Activated T-helper 1 cell treated with anti-CD3 and anti-CD28 coated beads, Interleukin-12 subunit alpha, Interleukin-12 subunit beta, Interleukin-2, Interleukin-4 antibody, amounts not matched to agents 30 ng/mL and 10 ng/mL and 1 ng/mL, durations not matched to agents 14 hours and 24 hours and 36 hours (primary cell): ENCODE measurements around the gene ITPR2. TPM values are rescaled to one million over a fixed set of nuclear protein-coding genes. Genes with fewer than 3 reads are reported as not detected.

Experiments
- DNase-seq: peaks from one replicate; pipeline ENCODE4 v3.0.0; 2021; ENCODE audit warnings: low spot score
- H3K27ac Mint-ChIP-seq: one replicate; pipeline ENCODE4 v1.8.0; 2021; ENCODE audit warnings: mild to moderate bottlenecking, mixed read lengths
- H3K27me3 Mint-ChIP-seq: one replicate; pipeline ENCODE4 v1.8.0; 2022; ENCODE audit warnings: mild to moderate bottlenecking, moderate library complexity, mixed read lengths; ENCODE audit not compliant: insufficient read depth
- H3K36me3 Mint-ChIP-seq: one replicate; pipeline ENCODE4 v1.8.0; 2021; ENCODE audit warnings: low read depth, mixed read lengths
- H3K4me1 Mint-ChIP-seq: one replicate; pipeline ENCODE4 v1.8.0; 2021; ENCODE audit warnings: low read depth, mixed read lengths
- H3K4me3 Mint-ChIP-seq: one replicate; pipeline ENCODE4 v1.8.0; 2021; ENCODE audit warnings: mild to moderate bottlenecking, moderate library complexity, mixed read lengths
- H3K9me3 Mint-ChIP-seq: one replicate; pipeline ENCODE4 v1.8.0; 2021; ENCODE audit warnings: mixed read lengths
- intact Hi-C: fragments of 100-400 bp; cut with micrococcal nuclease; formaldehyde crosslinking; loops from one replicate; pipeline ENCODE4 v1.15.1; 2024
- total RNA-seq: library from RNA; stranded (reverse); gene quantifications from 2 replicates; pipeline ENCODE4 v1.2.3, GENCODE V29; 2022

The ITPR2 gene
- total RNA-seq, 1 donor from 2014 or later: 34.2 TPM

- H3K9me3 Mint-ChIP-seq: no peaks in the 10 kb centered on the region
- no peak for DNase-seq
- no peaks in the 10 kb centered on the region for H3K27me3 Mint-ChIP-seq
- peaks cover 11% of the 10 kb centered on the region for H3K36me3 Mint-ChIP-seq
- H3K27ac Mint-ChIP-seq: peak overlapping the region; percentile 8
- peaks cover 4% of the 10 kb centered on the region for H3K4me1 Mint-ChIP-seq
- H3K4me3 Mint-ChIP-seq: no peak overlapping the region
- intact Hi-C loops: no loop called here
These were observed 199.3 kb downstream of the ITPR2 start for GRCh38 chr12:26633591-26634210.

- H3K27ac Mint-ChIP-seq: no peak overlapping the region
- no peak overlapping the region for H3K4me3 Mint-ChIP-seq
- no peaks in the 10 kb centered on the region for H3K9me3 Mint-ChIP-seq
- DNase-seq: no peak
- no peaks in the 10 kb centered on the region for H3K27me3 Mint-ChIP-seq
- peaks cover 15% of the 10 kb centered on the region for H3K36me3 Mint-ChIP-seq
- intact Hi-C loops: no loop called here
- peaks cover 4% of the 10 kb centered on the region for H3K4me1 Mint-ChIP-seq
These were observed 200.2 kb downstream of the ITPR2 start for GRCh38 chr12:26632756-26633155.

GRCh38 chr12:26631846-26632245 lies 201.1 kb downstream of the ITPR2 start:
- intact Hi-C loops: no loop called here
- Mint-ChIP-seq H3K4me1 (peaks cover 10% of the 10 kb centered on the region), H3K9me3 (no peaks in the 10 kb centered on the region), H3K36me3 (peaks cover 20% of the 10 kb centered on the region), H3K4me3 (no peak overlapping the region), H3K27ac (no peak overlapping the region), H3K27me3 (no peaks in the 10 kb centered on the region)
- no peak for DNase-seq

- H3K4me1 Mint-ChIP-seq: peaks cover 20% of the 10 kb centered on the region
- no peak for DNase-seq
- no peaks in the 10 kb centered on the region for H3K9me3 Mint-ChIP-seq
- H3K36me3 Mint-ChIP-seq: peaks cover 27% of the 10 kb centered on the region
- intact Hi-C loops: no loop called here
- no peak overlapping the region for H3K27ac Mint-ChIP-seq
- H3K4me3 Mint-ChIP-seq: no peak overlapping the region
- no peaks in the 10 kb centered on the region for H3K27me3 Mint-ChIP-seq
These were observed 202.4 kb downstream of the ITPR2 start for GRCh38 chr12:26630546-26631027.

- peaks cover 30% of the 10 kb centered on the region for H3K36me3 Mint-ChIP-seq
- H3K27me3 Mint-ChIP-seq: no peaks in the 10 kb centered on the region
- no peak for DNase-seq
- H3K9me3 Mint-ChIP-seq: no peaks in the 10 kb centered on the region
- H3K27ac Mint-ChIP-seq: no peak overlapping the region
- intact Hi-C loops: no loop called here
- peaks cover 20% of the 10 kb centered on the region for H3K4me1 Mint-ChIP-seq
- no peak overlapping the region for H3K4me3 Mint-ChIP-seq
These were observed 203.1 kb downstream of the ITPR2 start for GRCh38 chr12:26629864-26630263.

GRCh38 chr12:26628234-26628633 lies 204.8 kb downstream of the ITPR2 start:
- H3K27ac Mint-ChIP-seq: no peak overlapping the region
- H3K36me3 Mint-ChIP-seq: peaks cover 30% of the 10 kb centered on the region
- DNase-seq: no peak
- intact Hi-C loops: no loop called here
- H3K9me3 Mint-ChIP-seq: no peaks in the 10 kb centered on the region
- H3K4me3 Mint-ChIP-seq: no peak overlapping the region
- peaks cover 16% of the 10 kb centered on the region for H3K4me1 Mint-ChIP-seq
- H3K27me3 Mint-ChIP-seq: no peaks in the 10 kb centered on the region

GRCh38 chr12:26627335-26627734 lies 205.7 kb downstream of the ITPR2 start:
- H3K27me3 Mint-ChIP-seq: no peaks in the 10 kb centered on the region
- H3K9me3 Mint-ChIP-seq: no peaks in the 10 kb centered on the region
- no peak overlapping the region for H3K27ac Mint-ChIP-seq
- DNase-seq: no peak
- H3K36me3 Mint-ChIP-seq: peaks cover 30% of the 10 kb centered on the region
- intact Hi-C loops: no loop called here
- H3K4me1 Mint-ChIP-seq: peaks cover 16% of the 10 kb centered on the region
- H3K4me3 Mint-ChIP-seq: no peak overlapping the region

- Mint-ChIP-seq H3K27ac (no peak overlapping the region), H3K9me3 (no peaks in the 10 kb centered on the region), H3K36me3 (peaks cover 29% of the 10 kb centered on the region), H3K4me1 (peaks cover 16% of the 10 kb centered on the region), H3K27me3 (no peaks in the 10 kb centered on the region), H3K4me3 (no peak overlapping the region)
- DNase-seq: no peak
- intact Hi-C loops: no loop called here
These were observed 209.9 kb downstream of the ITPR2 start for GRCh38 chr12:26623136-26623535.

GRCh38 chr12:26622601-26623000 lies 210.4 kb downstream of the ITPR2 start:
- H3K36me3 Mint-ChIP-seq: peaks cover 26% of the 10 kb centered on the region
- peaks cover 16% of the 10 kb centered on the region for H3K4me1 Mint-ChIP-seq
- no peak for DNase-seq
- no peak overlapping the region for H3K27ac Mint-ChIP-seq
- no peak overlapping the region for H3K4me3 Mint-ChIP-seq
- intact Hi-C loops: no loop called here
- H3K9me3 Mint-ChIP-seq: no peaks in the 10 kb centered on the region
- no peaks in the 10 kb centered on the region for H3K27me3 Mint-ChIP-seq

- peaks cover 10% of the 10 kb centered on the region for H3K4me1 Mint-ChIP-seq
These were observed 211.1 kb downstream of the ITPR2 start for GRCh38 chr12:26621932-26622331.

GRCh38 chr12:26620907-26621306 lies 212.1 kb downstream of the ITPR2 start:
- Mint-ChIP-seq H3K36me3 (peaks cover 13% of the 10 kb centered on the region), H3K9me3 (no peaks in the 10 kb centered on the region), H3K4me1 (peaks cover 1% of the 10 kb centered on the region), H3K27me3 (no peaks in the 10 kb centered on the region), H3K4me3 (no peak overlapping the region), H3K27ac (no peak overlapping the region)
- intact Hi-C loops: no loop called here
- no peak for DNase-seq

More at GRCh38 chr12:26621932-26622331, 211.1 kb downstream of the ITPR2 start:
- Mint-ChIP-seq H3K36me3 (peaks cover 20% of the 10 kb centered on the region), H3K27me3 (no peaks in the 10 kb centered on the region), H3K27ac (no peak overlapping the region), H3K4me3 (no peak overlapping the region), H3K9me3 (no peaks in the 10 kb centered on the region)
- intact Hi-C loops: no loop called here
- no peak for DNase-seq

- peaks cover 9% of the 10 kb centered on the region for H3K36me3 Mint-ChIP-seq
- no peaks in the 10 kb centered on the region for H3K4me1 Mint-ChIP-seq
- no peak for DNase-seq
- no peak overlapping the region for H3K27ac Mint-ChIP-seq
- no peaks in the 10 kb centered on the region for H3K27me3 Mint-ChIP-seq
- no peaks in the 10 kb centered on the region for H3K9me3 Mint-ChIP-seq
- intact Hi-C loops: no loop called here
- H3K4me3 Mint-ChIP-seq: no peak overlapping the region
These were observed 215.5 kb downstream of the ITPR2 start for GRCh38 chr12:26617513-26617912.

- no peak overlapping the region for H3K4me3 Mint-ChIP-seq
- DNase-seq: no peak
- H3K9me3 Mint-ChIP-seq: no peaks in the 10 kb centered on the region
- intact Hi-C loops: loop anchor here (1.0 kb wide), 2 partner anchors 180 to 517 kb away; no protein-coding TSS in a partner anchor
- H3K4me1 Mint-ChIP-seq: no peaks in the 10 kb centered on the region
- H3K36me3 Mint-ChIP-seq: peaks cover 2% of the 10 kb centered on the region
- no peaks in the 10 kb centered on the region for H3K27me3 Mint-ChIP-seq
- no peak overlapping the region for H3K27ac Mint-ChIP-seq
These were observed 218.9 kb downstream of the ITPR2 start for GRCh38 chr12:26614011-26614616.
